Ectodermal cell (in vitro differentiated cells): ENCODE results near the gene PACS2. TPM values are rescaled to one million over a fixed set of nuclear protein-coding genes. Genes with fewer than 3 reads are reported as not detected.
A peak's percentile ranks its signal among the peaks of the same experiment; 100 is the strongest.

Source experiments
- H3K27ac ChIP-seq: 2 replicates; pipeline ENCODE4 v1.7.0; 2013; ENCODE audit warnings: mild to moderate bottlenecking, low read depth, low read length; ENCODE audit not compliant: insufficient read depth, poor library complexity, severe bottlenecking
- H3K27me3 ChIP-seq: 2 replicates; pipeline ENCODE4 v1.7.0; 2013; ENCODE audit warnings: mild to moderate bottlenecking, low read length; ENCODE audit not compliant: insufficient read depth, control insufficient read depth, poor library complexity, severe bottlenecking
- H3K36me3 ChIP-seq: one replicate; pipeline ENCODE4 v1.7.0; 2013; ENCODE audit warnings: low read length; ENCODE audit not compliant: control insufficient read depth, insufficient read depth
- H3K4me1 ChIP-seq: one replicate; pipeline ENCODE4 v1.7.0; 2013; ENCODE audit warnings: low read length; ENCODE audit not compliant: control insufficient read depth, insufficient read depth
- H3K4me3 ChIP-seq: 2 replicates; pipeline ENCODE4 v1.7.0; 2013; ENCODE audit warnings: low read depth, low read length, control low read depth; ENCODE audit not compliant: insufficient read depth
- H3K9me3 ChIP-seq: 2 replicates; pipeline ENCODE4 v1.7.0; 2013; ENCODE audit warnings: mild to moderate bottlenecking, low read length, moderate library complexity; ENCODE audit not compliant: control insufficient read depth
- WGBS, 2 experiments: methylation state at CpG; one replicate each; pipeline ENCODE4 v1.1.7; 2013; ENCODE audit warnings: missing lambda C conversion rate in 2 of 2; 5-methylcytosine and 5-hydroxymethylcytosine counted together
- polyA plus RNA-seq, 4 experiments: library from polyadenylated mRNA; stranded (reverse); fragments of 50-300 nt; gene quantifications; one replicate each; pipeline ENCODE4 v1.2.3, GENCODE V29; 2013

The PACS2 gene
- 42.9 TPM for polyA plus RNA-seq (2013, experiment 1 of 4)
- 43.2 TPM for polyA plus RNA-seq (2013, experiment 2 of 4)
- 39.9 TPM for polyA plus RNA-seq (2013, experiment 3 of 4)
- 38.0 TPM for polyA plus RNA-seq (2013, experiment 4 of 4)

DNA sequence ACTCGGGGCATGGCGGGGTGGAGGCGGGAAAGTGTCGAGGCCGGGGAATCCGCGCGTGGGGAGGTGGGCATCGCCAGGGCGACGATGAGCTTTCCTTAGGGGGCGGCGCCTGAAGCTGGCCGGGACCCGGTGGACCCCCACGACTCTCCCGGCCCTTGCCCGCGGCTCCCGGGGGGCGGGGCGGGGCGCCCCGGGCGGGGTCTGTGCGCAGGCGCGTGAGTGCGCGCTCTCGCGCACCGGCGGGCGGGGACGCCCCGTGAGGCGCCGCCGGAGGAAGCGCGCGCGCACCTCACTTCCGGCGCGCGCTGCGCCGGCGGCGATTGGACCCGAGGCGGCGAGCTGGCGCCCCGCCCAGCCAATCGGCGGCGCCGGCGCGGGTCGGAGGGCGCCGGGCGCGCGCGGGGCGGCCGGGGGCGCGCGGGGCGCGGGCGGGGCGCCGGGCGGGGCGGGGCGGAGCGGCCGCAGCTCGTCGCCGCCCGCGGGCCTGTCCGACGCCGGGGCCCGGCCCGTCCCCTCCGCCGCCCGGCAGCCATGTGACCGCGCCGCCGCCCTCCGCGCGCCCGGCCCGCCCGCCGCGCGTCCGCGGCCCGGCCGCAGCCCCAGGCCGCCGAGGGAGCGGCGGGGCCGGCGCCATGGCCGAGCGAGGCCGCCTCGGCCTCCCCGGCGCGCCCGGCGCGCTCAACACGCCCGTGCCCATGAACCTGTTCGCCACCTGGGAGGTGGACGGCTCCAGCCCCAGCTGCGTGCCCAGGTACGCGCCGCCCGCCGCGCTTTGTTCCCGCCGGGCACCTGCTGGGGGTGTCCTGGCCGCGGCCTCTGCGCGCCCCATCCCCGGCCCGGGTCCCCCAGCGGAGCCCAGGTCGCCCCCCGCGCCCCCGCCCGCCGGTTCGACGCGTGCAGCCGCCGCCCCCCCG, at the start of gene PACS2:
Gene PACS2 (plus strand): TSS at position 462 of the 914 bp plus-strand sequence. CDS start 171 bp downstream, at position 633.
- 0% methylated on average over 163 of the region's 163 CpGs for WGBS, 2 experiments
- peak within 1 kb of the TSS; percentile 60 for H3K4me3 ChIP-seq
- H3K27ac ChIP-seq = no peak within 1 kb of the TSS

GRCh38 chr14:105267820-105268548, 46.6 kb upstream of the PACS2 start:
- Histone ChIP-seq H3K36me3 (no peaks in the 10 kb centered on the region), H3K9me3 (no peaks in the 10 kb centered on the region), H3K27ac (no peak overlapping the region), H3K27me3 (no peaks in the 10 kb centered on the region), H3K4me3 (no peak overlapping the region), H3K4me1 (no peaks in the 10 kb centered on the region)
- WGBS, 2 experiments = 91 to 94% methylated on average over 21 of the region's 21 CpGs

More for the DNA sequence above, at the start of gene PACS2:
- Histone ChIP-seq H3K4me1 (peaks cover 12% of the 10 kb centered on the region), H3K36me3 (no peaks in the 10 kb centered on the region), H3K27me3 (peaks cover 28% of the 10 kb centered on the region), H3K9me3 (no peaks in the 10 kb centered on the region)

DNA sequence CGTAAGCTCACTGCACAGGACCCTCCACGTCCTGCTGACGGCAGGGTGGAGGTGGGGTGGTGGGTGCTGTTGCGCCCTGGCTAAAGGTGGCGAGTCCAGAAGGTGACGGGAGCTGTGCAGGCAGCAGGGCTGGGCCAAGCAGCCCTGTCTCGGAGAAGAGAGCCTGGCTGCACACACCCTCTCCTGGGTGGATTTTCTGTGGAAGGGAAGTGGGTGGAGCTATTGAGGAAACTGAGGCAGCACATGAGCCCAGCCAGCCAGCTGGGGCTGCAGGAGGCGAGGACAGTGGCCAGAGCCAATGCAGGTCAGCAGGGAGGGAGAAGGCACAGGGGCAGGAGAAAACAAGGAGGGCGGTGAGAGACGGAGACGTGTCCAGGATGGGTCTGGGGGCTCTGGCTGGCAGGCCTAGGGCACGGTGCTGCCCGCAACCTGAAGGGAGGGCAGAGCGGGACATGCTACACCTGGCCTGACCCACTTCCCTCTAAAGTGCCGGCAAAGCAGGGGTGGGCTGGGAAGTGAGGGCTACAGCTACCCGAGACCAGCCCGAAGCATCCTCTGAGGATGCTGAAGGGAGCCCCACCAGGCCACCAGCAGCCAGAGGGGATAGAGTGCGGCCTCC, 45.7 kb upstream of the PACS2 start:
- H3K4me3 ChIP-seq = no peak overlapping the region
- 91 to 93% methylated on average over 18 of the region's 18 CpGs for WGBS, 2 experiments
- H3K27me3 ChIP-seq = no peaks in the 10 kb centered on the region
- no peak overlapping the region for H3K27ac ChIP-seq
- H3K36me3 ChIP-seq = no peaks in the 10 kb centered on the region
- H3K9me3 ChIP-seq = no peaks in the 10 kb centered on the region
- no peaks in the 10 kb centered on the region for H3K4me1 ChIP-seq

GRCh38 chr14:105269405-105269804, 45.1 kb upstream of the PACS2 start:
- H3K4me1 ChIP-seq = no peaks in the 10 kb centered on the region
- no peak overlapping the region for H3K27ac ChIP-seq
- no peaks in the 10 kb centered on the region for H3K9me3 ChIP-seq
- 94 to 96% methylated on average over 11 of the region's 11 CpGs for WGBS, 2 experiments
- H3K27me3 ChIP-seq = no peaks in the 10 kb centered on the region
- H3K36me3 ChIP-seq = no peaks in the 10 kb centered on the region
- H3K4me3 ChIP-seq = no peak overlapping the region

DNA sequence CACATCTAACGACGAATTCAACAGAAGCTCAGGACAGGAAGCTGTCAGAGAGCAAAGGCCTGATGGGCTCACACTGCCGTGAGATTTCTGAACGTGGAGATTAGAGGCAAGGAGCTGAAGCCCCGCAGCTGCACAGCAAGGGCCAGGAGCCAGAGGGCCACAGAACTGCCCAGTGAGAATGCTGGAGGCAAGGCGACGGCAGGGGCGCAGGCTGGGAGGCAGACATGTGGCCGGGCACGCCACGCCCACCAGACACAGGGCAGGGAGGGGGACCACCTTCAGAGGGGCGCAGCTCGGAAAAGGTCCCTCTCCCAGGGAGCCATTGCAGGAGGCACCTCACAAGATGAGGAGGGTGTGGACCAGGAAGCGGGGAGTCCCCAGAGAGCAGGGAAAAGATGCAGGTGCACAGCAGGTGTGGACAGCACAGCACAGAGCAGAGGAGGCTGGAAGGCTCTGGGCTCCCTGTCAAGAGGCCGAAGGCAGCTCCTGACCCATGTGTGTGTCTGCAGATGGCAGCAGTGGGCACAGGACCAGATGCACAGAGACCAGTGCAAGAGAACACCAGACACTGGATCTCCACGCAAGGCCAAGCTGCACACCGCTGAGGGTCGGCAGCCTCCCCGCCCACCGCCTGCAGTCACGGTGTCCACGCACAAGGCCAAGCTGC, 43.2 kb upstream of the PACS2 start:
- Histone ChIP-seq H3K4me1 (peaks cover 10% of the 10 kb centered on the region), H3K9me3 (no peaks in the 10 kb centered on the region), H3K27ac (no peak overlapping the region), H3K36me3 (no peaks in the 10 kb centered on the region), H3K4me3 (no peak overlapping the region), H3K27me3 (no peaks in the 10 kb centered on the region)
- 93 to 95% methylated on average over 22 of the region's 22 CpGs for WGBS, 2 experiments

DNA sequence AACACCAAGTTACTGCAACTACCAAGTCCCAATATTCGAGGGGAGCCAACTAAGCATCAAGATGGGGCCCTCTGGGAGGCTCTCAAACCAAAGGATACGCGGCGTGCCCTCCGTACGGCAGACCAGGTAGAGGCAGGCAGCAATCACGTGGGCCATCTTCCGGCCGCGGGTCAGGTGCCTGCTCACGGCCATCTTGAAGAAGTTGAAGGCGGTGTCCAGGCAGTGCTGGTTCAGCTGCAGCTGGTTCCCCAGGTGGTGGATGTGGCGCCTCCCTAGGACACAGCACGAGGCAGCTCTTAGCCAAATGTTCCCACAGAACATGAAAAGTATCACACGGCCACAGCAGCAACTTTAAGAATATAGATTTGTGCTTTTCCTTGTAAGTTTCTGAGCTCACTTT, 41.9 kb upstream of the PACS2 start:
- H3K9me3 ChIP-seq = no peaks in the 10 kb centered on the region
- peaks cover 10% of the 10 kb centered on the region for H3K4me1 ChIP-seq
- H3K27me3 ChIP-seq = no peaks in the 10 kb centered on the region
- 92 to 93% methylated on average over 15 of the region's 15 CpGs for WGBS, 2 experiments
- no peaks in the 10 kb centered on the region for H3K36me3 ChIP-seq
- H3K27ac ChIP-seq = no peak overlapping the region
- H3K4me3 ChIP-seq = no peak overlapping the region

DNA sequence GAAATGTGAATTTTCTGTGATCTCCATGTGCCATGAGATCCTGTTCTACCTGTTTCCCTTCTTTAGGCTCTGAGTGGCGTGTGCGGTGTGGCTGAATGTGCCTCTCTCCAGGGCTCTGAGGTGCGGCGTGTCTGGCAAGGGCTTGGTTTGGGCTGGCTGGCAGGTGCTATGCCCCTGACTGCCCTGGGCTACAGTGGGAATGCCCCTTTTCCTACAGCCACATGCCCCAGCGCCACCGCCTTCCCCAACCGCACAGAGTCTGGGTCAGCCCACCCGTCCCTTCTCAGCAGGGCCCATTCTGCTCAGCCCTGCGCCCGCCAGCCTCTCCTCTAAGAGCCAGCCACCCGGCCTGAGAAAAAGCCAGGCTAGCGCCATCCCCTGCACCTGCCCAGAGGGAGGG, 41.5 kb upstream of the PACS2 start:
- H3K9me3 ChIP-seq = no peaks in the 10 kb centered on the region
- no peak overlapping the region for H3K4me3 ChIP-seq
- H3K27me3 ChIP-seq = no peaks in the 10 kb centered on the region
- H3K27ac ChIP-seq = no peak overlapping the region
- 90% methylated on average over 12 of the region's 12 CpGs for WGBS, 2 experiments
- no peaks in the 10 kb centered on the region for H3K36me3 ChIP-seq
- H3K4me1 ChIP-seq = peaks cover 10% of the 10 kb centered on the region

- Histone ChIP-seq H3K9me3 (no peaks in the 10 kb centered on the region), H3K27me3 (no peaks in the 10 kb centered on the region), H3K4me3 (no peak overlapping the region), H3K4me1 (peaks cover 10% of the 10 kb centered on the region), H3K27ac (no peak overlapping the region), H3K36me3 (no peaks in the 10 kb centered on the region)
- 93 to 95% methylated on average over 6 of the region's 6 CpGs for WGBS, 2 experiments
Observed at GRCh38 chr14:105274637-105275036, 39.9 kb upstream of the PACS2 start.

DNA sequence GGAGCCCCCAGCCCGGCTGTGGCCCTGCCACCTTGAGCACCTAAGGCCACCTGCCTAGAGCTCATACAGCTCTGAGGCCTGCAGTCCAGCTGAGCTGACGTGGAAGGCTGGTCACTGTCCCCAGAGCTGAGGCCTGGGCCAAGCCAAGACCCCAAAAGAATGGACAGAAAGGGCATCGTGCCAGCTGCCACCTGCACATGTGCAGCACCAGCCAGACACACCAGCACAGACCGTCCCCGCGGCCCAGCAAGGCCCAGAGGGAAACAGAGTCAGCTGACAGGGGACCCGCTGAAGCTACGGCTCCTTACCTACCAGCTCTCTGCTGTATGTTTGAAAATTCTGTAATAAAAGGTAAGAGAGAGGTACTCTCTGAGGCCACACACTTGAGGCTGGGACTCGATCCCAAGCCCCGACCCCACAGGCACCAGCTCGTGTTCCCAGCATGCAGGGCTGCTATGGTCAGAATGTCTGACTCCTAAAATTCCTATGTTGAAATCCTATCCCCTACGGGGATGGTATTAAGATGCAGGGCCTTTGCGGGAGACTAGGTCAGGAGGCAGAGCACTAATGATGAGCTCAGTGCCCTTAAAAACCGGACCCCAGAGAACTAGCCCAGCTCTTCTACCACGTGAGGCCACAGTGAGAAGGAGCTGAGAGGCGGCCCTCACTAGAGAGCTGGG, 39.1 kb upstream of the PACS2 start:
- Histone ChIP-seq H3K4me3 (no peak overlapping the region), H3K27ac (no peak overlapping the region)
- WGBS, 2 experiments = 81 to 82% methylated on average over 15 of the region's 16 CpGs

More for the DNA sequence above, 39.1 kb upstream of the PACS2 start:
- Histone ChIP-seq H3K4me1 (peaks cover 10% of the 10 kb centered on the region), H3K9me3 (no peaks in the 10 kb centered on the region), H3K27me3 (no peaks in the 10 kb centered on the region), H3K36me3 (no peaks in the 10 kb centered on the region)
